ENCODE measurements around the gene CDC37L1. TPM values are rescaled to one million over a fixed set of nuclear protein-coding genes. Genes with fewer than 3 reads are reported as not detected.

CDC37L1 gene
- total and polyA plus RNA-seq, 12 donors = 13.4 to 58.4 (median 36.6) TPM

DNA sequence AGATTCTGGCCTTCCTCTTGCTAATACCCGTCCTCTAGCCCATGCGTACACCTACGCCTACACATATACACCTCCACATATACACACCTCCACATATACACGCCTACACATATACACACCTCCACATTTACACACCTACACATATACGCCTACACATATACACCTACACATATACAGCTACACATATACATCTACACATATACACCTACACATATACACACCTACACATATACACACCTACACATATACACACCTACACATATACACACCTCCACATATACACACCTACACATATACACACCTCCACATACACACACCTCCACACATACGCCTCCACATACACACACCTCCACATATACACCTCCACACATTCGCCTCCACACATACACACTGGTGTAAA, 34.5 kb downstream of the CDC37L1 start:
- no peak overlapping the region for H3K4me3 ChIP-seq
- 66 to 68% methylated on average over 7 of the region's 7 CpGs for WGBS, 2 donors
- H3K36me3 ChIP-seq = peaks cover 0 to 100% (median 51%) of the 10 kb centered on the region in 9 donors
- no peaks in the 10 kb centered on the region for H3K9me3 ChIP-seq
- DNase-seq (no peak), ATAC-seq (peak in 6 of 8 donors; percentile 34 to 76 (median 58))
- no peaks in the 10 kb centered on the region for H3K27me3 ChIP-seq
- intact Hi-C loops (cut with DNase I) = no loop called here
- H3K4me1 ChIP-seq = peaks cover 0 to 7% (median 0%) of the 10 kb centered on the region in 9 donors
- TF ChIP-seq, protein P1, sequence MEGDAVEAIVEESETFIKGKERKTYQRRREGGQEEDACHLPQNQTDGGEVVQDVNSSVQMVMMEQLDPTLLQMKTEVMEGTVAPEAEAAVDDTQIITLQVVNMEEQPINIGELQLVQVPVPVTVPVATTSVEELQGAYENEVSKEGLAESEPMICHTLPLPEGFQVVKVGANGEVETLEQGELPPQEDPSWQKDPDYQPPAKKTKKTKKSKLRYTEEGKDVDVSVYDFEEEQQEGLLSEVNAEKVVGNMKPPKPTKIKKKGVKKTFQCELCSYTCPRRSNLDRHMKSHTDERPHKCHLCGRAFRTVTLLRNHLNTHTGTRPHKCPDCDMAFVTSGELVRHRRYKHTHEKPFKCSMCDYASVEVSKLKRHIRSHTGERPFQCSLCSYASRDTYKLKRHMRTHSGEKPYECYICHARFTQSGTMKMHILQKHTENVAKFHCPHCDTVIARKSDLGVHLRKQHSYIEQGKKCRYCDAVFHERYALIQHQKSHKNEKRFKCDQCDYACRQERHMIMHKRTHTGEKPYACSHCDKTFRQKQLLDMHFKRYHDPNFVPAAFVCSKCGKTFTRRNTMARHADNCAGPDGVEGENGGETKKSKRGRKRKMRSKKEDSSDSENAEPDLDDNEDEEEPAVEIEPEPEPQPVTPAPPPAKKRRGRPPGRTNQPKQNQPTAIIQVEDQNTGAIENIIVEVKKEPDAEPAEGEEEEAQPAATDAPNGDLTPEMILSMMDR (IDR thresholded peaks at IDR 0.05) = no peak
- no peak overlapping the region for H3K27ac ChIP-seq

DNA sequence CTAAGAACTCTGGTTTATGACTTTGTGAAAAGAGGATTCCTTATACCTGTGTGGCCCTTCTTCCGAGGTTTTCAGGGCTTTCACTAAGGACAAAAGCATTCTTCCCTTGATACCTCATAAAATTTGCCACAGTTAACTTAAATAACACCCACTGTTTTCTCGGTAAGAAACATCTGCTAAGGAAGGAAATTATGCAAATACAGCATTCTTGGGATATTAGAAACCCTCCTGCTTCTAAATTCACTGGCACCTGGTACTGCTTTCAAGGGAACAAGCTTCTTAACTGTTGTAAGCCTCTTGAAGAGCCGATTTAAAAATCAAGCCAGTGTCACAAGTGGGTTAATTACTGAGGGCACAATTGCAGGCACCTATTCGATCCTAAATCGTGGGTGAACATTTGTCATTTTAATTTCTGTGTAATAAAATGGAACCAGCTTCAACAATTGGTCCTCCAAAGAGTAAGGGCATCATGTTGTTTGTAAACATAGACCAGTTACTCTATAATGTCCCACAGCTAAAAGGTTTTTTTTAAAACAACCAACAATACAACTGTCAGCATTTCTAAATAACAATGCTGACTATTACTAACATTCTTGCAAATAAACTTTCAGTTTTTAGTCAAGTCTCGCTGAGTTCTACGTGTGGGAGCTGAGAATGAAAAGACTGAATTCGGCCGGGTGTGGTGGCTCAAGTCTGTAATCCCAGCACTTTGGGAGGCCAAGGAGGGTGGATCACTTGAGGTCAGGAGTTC, 35.1 kb downstream of the CDC37L1 start:
- no peak for ATAC-seq
- no peak overlapping the region for H3K4me3 ChIP-seq
- no peaks in the 10 kb centered on the region for H3K9me3 ChIP-seq
- no peaks in the 10 kb centered on the region for H3K27me3 ChIP-seq
- peaks cover 0 to 7% (median 0%) of the 10 kb centered on the region in 9 donors for H3K4me1 ChIP-seq
- TF ChIP-seq, protein P1 (IDR thresholded peaks at IDR 0.05) = no peak
- no peak for DNase-seq
- WGBS, 2 donors = 83 to 90% methylated on average over 9 of the region's 9 CpGs
- intact Hi-C loops (cut with DNase I) = no loop called here
- H3K36me3 ChIP-seq = peaks cover 0 to 100% (median 52%) of the 10 kb centered on the region in 9 donors
- H3K27ac ChIP-seq = no peak overlapping the region

DNA sequence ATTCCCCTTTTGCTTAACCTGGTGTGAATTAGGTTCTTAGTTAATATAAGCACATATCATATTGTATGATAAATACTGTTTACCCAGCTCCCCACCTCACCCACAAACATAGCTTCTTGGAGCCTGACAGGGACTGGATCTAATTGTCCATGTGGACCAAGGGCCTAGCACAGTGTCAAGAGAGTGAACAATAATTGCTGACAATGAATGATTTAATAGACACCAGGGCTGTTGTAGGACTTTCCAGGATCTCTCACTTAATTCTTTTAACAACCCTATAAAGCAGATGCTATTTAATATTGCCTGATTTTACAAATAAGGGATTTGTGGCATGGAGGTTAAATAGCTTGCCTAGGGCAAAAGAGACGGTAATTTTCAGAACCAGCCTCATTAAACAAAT, 36.8 kb downstream of the CDC37L1 start:
- whole genome bisulfite sequencing, 2 donors = 92 to 96% methylated on average over 1 of the region's 1 CpG
- H3K36me3 ChIP-seq = peaks cover 0 to 100% (median 49%) of the 10 kb centered on the region in 9 donors
- peaks cover 0 to 7% (median 0%) of the 10 kb centered on the region in 9 donors for H3K4me1 ChIP-seq
- no peak overlapping the region for H3K4me3 ChIP-seq
- H3K27ac ChIP-seq = no peak overlapping the region
- H3K9me3 ChIP-seq = no peaks in the 10 kb centered on the region
- no peaks in the 10 kb centered on the region for H3K27me3 ChIP-seq
- no peak for ATAC-seq
- DNase-seq = no peak
- intact Hi-C loops (cut with DNase I) = no loop called here
- TF ChIP-seq, protein P1 (IDR thresholded peaks at IDR 0.05) = no peak

DNA sequence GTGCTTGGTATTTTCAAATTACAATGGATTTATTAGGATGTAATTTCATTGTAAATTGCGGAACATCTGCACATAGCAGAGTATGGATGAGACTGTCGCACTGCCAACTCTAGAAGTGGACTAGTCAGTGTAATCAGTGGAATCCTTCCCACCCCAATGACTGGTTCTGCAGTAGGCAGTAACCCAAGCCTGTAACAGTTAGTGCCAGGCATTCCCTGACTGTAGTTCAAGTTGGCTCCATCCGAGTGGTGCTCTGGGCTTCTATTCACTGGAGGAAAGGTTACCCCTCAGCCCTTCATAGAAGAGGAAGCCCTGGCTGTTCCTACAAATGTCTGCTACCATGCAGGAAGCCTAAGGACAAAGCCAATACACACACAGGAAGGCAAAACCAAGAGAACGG, 38.4 kb downstream of the CDC37L1 start:
- Histone ChIP-seq H3K27me3 (no peaks in the 10 kb centered on the region), H3K9me3 (no peaks in the 10 kb centered on the region), H3K36me3 (peaks cover 0 to 100% (median 55%) of the 10 kb centered on the region in 9 donors), H3K4me3 (no peak overlapping the region), H3K4me1 (peaks cover 0 to 7% (median 0%) of the 10 kb centered on the region in 9 donors), H3K27ac (no peak overlapping the region)
- DNase-seq (no peak), ATAC-seq (peak in 4 of 8 donors; percentile 52 to 92 (median 86))
- TF ChIP-seq, protein P1 (IDR thresholded peaks at IDR 0.05) = no peak
- intact Hi-C loops (cut with DNase I) = no loop called here
- WGBS, 2 donors = 83 to 85% methylated on average over 4 of the region's 4 CpGs

Measured in heart right ventricle (tissue), 16 donors.